GM13977 (cell line): ENCODE data around the gene HLA-DQA1.

Experiments
- DNase-seq: peaks from one replicate; pipeline ENCODE4 v3.0.0; 2012; ENCODE audit warnings: low spot score
- CTCF ChIP-seq: IDR thresholded peaks from 2 replicates; pipeline ENCODE4 v1.5.1; 2012; ENCODE audit warnings: mild to moderate bottlenecking, control low read depth; ENCODE audit not compliant: insufficient read depth; ENCODE audit errors: extremely low read depth, missing control alignments
- in situ Hi-C: fragments of 300-500 bp; cut with MboI; formaldehyde crosslinking; loops from one replicate; pipeline ENCODE4 v1.12.0; 2022; ENCODE audit warnings: low sequenced_read_pairs, low pct_unique_long_range_greater_than_20kb, mixed read lengths, inconsistent platforms; ENCODE audit not compliant: unreplicated experiment

HLA-DQA1 gene

GRCh38 chr6:32679492-32679891 is 42.3 kb downstream of the HLA-DQA1 start:
- in situ Hi-C loops, result no loop called here
- no peak for TF ChIP-seq CTCF

GRCh38 chr6:32680055-32680454 is 42.8 kb downstream of the HLA-DQA1 start:
- TF ChIP-seq CTCF, result no peak
- DNase-seq, result no peak
- in situ Hi-C loops, result no loop called here

More at GRCh38 chr6:32679492-32679891, 42.3 kb downstream of the HLA-DQA1 start:
- no peak for DNase-seq

DNA sequence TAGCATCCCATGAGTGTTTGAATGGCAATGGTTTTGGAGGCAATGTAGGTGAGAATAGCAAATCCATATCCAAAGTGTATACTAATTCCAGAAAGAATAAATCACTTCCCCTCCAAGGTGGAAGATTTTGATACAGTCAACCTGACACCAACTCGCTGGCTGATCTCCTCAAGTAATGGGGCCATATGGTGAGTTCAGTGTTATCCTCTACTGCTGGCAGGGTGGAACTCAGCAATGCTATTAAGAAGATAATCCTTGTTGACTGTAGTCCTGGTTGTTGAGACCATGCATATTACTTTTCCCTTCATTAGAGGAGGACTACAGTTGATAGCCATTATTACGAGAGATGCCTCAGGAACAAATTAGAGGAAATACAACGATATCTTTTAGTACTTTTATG is 47.0 kb downstream of the HLA-DQA1 start:
- no peak for TF ChIP-seq CTCF
- DNase-seq, result no peak
- in situ Hi-C loops, result no loop called here

GRCh38 chr6:32685603-32686002 is 48.4 kb downstream of the HLA-DQA1 start:
- TF ChIP-seq CTCF, result no peak
- DNase-seq, result peak; percentile 38
- in situ Hi-C loops, result no loop called here

GRCh38 chr6:32689531-32690501 is 52.6 kb downstream of the HLA-DQA1 start:
- no peak for TF ChIP-seq CTCF
- in situ Hi-C loops, result no loop called here
- DNase-seq, result peak; percentile 37

DNA sequence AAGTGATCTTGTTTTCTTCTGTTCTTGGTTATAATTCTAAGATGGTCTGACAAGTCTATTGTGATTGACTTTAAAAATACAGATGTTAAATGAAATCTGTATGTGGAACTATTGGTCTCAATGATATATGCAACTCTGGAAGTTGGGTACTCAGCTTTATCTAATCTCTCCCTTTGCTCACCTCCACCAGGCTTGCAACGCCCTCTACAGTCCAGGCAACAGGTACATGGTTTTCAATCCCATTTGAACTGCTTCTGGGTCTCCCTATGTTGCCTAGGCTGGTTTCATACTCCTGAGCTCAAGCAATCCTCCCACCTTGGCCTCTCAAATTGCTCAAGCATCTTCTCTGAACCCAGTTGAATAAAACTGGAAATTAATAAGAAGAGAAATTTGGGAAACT is 54.8 kb downstream of the HLA-DQA1 start:
- DNase-seq, result no peak
- in situ Hi-C loops, result no loop called here
- TF ChIP-seq CTCF, result peak; percentile 53
